K562 (cell line): ENCODE results near the gene RNF13. TPM values are rescaled to one million over a fixed set of nuclear protein-coding genes. Genes with fewer than 3 reads are reported as not detected.
A peak's percentile ranks its signal among the peaks of the same experiment; 100 is the strongest.

Experiments
- ATF1 ChIP-seq, 2 experiments: fragments of 450-650 bp in 1 of 2; IDR thresholded peaks; 2 replicates each; pipeline ENCODE4 v1.6.1; 2016; ENCODE audit warnings: missing compliant biosample characterization in 1 of 2, missing genetic modification characterization in 1 of 2
- C11orf30 ChIP-seq: fragments of 450-650 bp; IDR thresholded peaks from 2 replicates; pipeline ENCODE4 v1.6.1; 2016; ENCODE audit warnings: low read depth, mild to moderate bottlenecking
- ERF ChIP-seq: fragments of 450-650 bp; formaldehyde crosslinking; IDR thresholded peaks from 2 replicates; pipeline ENCODE4 v1.4.0; 2020; ENCODE audit warnings: mild to moderate bottlenecking, mixed read lengths
- HDAC8 ChIP-seq: fragments of 450-650 bp; IDR thresholded peaks from 2 replicates; pipeline ENCODE4 v1.6.1; 2016; ENCODE audit warnings: mild to moderate bottlenecking, missing genetic modification characterization, moderate library complexity, missing compliant biosample characterization
- HDGF ChIP-seq: fragments of 450-650 bp; IDR thresholded peaks from 2 replicates; pipeline ENCODE4 v1.6.1; 2016
- JUND ChIP-seq, 2 experiments: IDR thresholded peaks; 2 replicates in 1 of 2; 3 replicates in 1 of 2; pipeline ENCODE4 v1.6.1; 2011; ENCODE audit warnings: borderline replicate concordance in 2 of 2, low read depth in 2 of 2, low read length in 2 of 2, improper control_type of control experiment in 1 of 2, missing biosample characterization in 1 of 2, missing genetic modification characterization in 1 of 2, missing genetic modification reagents in 1 of 2
- POLR2AphosphoS2 ChIP-seq: IDR thresholded peaks from 2 replicates; pipeline ENCODE4 v1.6.1; 2012; ENCODE audit warnings: low read length, improper control_type of control experiment
- SMARCE1 ChIP-seq: fragments of 450-650 bp; IDR thresholded peaks from 2 replicates; pipeline ENCODE4 v1.7.1; 2016; ENCODE audit warnings: mild to moderate bottlenecking
- SMC3 ChIP-seq: conservative IDR thresholded peaks from 2 replicates; pipeline ENCODE4 v1.6.1; 2011; ENCODE audit warnings: low read depth, low read length, improper control_type of control experiment; ENCODE audit not compliant: insufficient read depth
- SOX6 ChIP-seq: fragments of 450-650 bp; IDR thresholded peaks from 2 replicates; pipeline ENCODE4 v1.6.1; 2014; ENCODE audit warnings: mild to moderate bottlenecking
- SREBF1 ChIP-seq: fragments of 150-350 bp; IDR thresholded peaks from 2 replicates; pipeline ENCODE4 v1.6.1; 2014; ENCODE audit warnings: antibody characterized with exemption, low read depth, low read length, borderline replicate concordance
- ZNF146 ChIP-seq: IDR thresholded peaks from one replicate; pipeline ENCODE4 v1.6.1; 2018; ENCODE audit warnings: missing compliant biosample characterization; ENCODE audit not compliant: unreplicated experiment
- ZNF212 ChIP-seq: fragments of 450-650 bp; formaldehyde crosslinking; IDR thresholded peaks from 2 replicates; pipeline ENCODE4 v1.4.0; 2020; ENCODE audit warnings: mild to moderate bottlenecking
- ZNF239 ChIP-seq: fragments of 250-450 bp; sonication (Bioruptor Pico); IDR thresholded peaks from 2 replicates; pipeline ENCODE4 v1.4.0; 2020; ENCODE audit warnings: mild to moderate bottlenecking
- ZNF274 ChIP-seq: IDR thresholded peaks from 2 replicates; pipeline ENCODE4 v1.6.1; 2011; ENCODE audit warnings: low read depth, mild to moderate bottlenecking, low read length, moderate library complexity, borderline replicate concordance
- polyA plus RNA-seq, 8 experiments: library from polyadenylated mRNA; depleted of rRNA in 4 of 8; stranded (reverse) in 5 of 8; unstranded in 3 of 8; fragments of >200 nt; fragmentation: Nextera tagmentation in 2 of 8; fragmentation: Illumina TruSeq in 1 of 8; extraction: Ambion mirVana in 2 of 8; extraction: Trizol in 1 of 8; gene quantifications; 2 replicates each; pipeline versions ENCODE4 v1.2.1 to v1.2.3, GENCODE V29; 2011 to 2014; ENCODE audit warnings: inconsistent platforms in 1 of 8, missing spikeins in 1 of 8
- total RNA-seq, 7 experiments: library from RNA; depleted of rRNA in 6 of 7; stranded (reverse); fragments of >200 nt in 6 of 7; fragmentation: Illumina TruSeq in 2 of 7; extraction: Trizol in 2 of 7; gene quantifications; 2 replicates each; pipeline versions ENCODE4 v1.2.1 to v1.2.3, GENCODE V29; 2011 to 2021; ENCODE audit warnings: low replicate concordance in 1 of 7
- TF ChIP-seq, protein P1 (sequence below): sonication (generic); formaldehyde crosslinking; IDR thresholded peaks from 2 replicates; pipeline ENCODE4 v1.8.0; 2022; ENCODE audit warnings: mild to moderate bottlenecking, missing genetic modification reagents
- TF ChIP-seq, protein P2 (sequence below): sonication (generic); formaldehyde crosslinking; IDR thresholded peaks from 2 replicates; pipeline ENCODE4 v1.8.1; 2023; ENCODE audit warnings: mild to moderate bottlenecking, missing genetic modification reagents
- TF ChIP-seq, protein P3 (sequence below): sonication (generic); formaldehyde crosslinking; IDR thresholded peaks from 2 replicates; pipeline ENCODE4 v1.8.1; 2023; ENCODE audit warnings: mild to moderate bottlenecking, missing genetic modification reagents

RNF13 gene
- total and polyA plus RNA-seq, 9 of the 15 experiments (the other 6 are each of a cell fraction or from before 2014, with no cell fraction given), result 12.7 to 35.8 (median 18.9) TPM

GRCh38 chr3:150005243-150006112 is 192.5 kb downstream of the RNF13 start (continued):
- TF ChIP-seq SOX6, result peak; percentile 51; the same call in 1 of the 2 replicates
- TF ChIP-seq, protein P1, sequence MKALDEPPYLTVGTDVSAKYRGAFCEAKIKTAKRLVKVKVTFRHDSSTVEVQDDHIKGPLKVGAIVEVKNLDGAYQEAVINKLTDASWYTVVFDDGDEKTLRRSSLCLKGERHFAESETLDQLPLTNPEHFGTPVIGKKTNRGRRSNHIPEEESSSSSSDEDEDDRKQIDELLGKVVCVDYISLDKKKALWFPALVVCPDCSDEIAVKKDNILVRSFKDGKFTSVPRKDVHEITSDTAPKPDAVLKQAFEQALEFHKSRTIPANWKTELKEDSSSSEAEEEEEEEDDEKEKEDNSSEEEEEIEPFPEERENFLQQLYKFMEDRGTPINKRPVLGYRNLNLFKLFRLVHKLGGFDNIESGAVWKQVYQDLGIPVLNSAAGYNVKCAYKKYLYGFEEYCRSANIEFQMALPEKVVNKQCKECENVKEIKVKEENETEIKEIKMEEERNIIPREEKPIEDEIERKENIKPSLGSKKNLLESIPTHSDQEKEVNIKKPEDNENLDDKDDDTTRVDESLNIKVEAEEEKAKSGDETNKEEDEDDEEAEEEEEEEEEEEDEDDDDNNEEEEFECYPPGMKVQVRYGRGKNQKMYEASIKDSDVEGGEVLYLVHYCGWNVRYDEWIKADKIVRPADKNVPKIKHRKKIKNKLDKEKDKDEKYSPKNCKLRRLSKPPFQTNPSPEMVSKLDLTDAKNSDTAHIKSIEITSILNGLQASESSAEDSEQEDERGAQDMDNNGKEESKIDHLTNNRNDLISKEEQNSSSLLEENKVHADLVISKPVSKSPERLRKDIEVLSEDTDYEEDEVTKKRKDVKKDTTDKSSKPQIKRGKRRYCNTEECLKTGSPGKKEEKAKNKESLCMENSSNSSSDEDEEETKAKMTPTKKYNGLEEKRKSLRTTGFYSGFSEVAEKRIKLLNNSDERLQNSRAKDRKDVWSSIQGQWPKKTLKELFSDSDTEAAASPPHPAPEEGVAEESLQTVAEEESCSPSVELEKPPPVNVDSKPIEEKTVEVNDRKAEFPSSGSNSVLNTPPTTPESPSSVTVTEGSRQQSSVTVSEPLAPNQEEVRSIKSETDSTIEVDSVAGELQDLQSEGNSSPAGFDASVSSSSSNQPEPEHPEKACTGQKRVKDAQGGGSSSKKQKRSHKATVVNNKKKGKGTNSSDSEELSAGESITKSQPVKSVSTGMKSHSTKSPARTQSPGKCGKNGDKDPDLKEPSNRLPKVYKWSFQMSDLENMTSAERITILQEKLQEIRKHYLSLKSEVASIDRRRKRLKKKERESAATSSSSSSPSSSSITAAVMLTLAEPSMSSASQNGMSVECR, result no peak
- TF ChIP-seq ZNF239 (CRISPR knock-in tag), result no peak
- TF ChIP-seq SMC3, result no peak
- no peak for TF ChIP-seq HDGF
- TF ChIP-seq, protein P2, sequence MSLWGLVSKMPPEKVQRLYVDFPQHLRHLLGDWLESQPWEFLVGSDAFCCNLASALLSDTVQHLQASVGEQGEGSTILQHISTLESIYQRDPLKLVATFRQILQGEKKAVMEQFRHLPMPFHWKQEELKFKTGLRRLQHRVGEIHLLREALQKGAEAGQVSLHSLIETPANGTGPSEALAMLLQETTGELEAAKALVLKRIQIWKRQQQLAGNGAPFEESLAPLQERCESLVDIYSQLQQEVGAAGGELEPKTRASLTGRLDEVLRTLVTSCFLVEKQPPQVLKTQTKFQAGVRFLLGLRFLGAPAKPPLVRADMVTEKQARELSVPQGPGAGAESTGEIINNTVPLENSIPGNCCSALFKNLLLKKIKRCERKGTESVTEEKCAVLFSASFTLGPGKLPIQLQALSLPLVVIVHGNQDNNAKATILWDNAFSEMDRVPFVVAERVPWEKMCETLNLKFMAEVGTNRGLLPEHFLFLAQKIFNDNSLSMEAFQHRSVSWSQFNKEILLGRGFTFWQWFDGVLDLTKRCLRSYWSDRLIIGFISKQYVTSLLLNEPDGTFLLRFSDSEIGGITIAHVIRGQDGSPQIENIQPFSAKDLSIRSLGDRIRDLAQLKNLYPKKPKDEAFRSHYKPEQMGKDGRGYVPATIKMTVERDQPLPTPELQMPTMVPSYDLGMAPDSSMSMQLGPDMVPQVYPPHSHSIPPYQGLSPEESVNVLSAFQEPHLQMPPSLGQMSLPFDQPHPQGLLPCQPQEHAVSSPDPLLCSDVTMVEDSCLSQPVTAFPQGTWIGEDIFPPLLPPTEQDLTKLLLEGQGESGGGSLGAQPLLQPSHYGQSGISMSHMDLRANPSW, result no peak
- TF ChIP-seq ZNF146 (CRISPR knock-in tag), result no peak
- TF ChIP-seq ATF1 (CRISPR knock-in tag; IDR thresholded peaks at IDR 0.05), result no peak
- no peak for TF ChIP-seq ATF1 (tag; IDR thresholded peaks at IDR 0.05)
- no peak for TF ChIP-seq POLR2AphosphoS2
- no peak for TF ChIP-seq ZNF274
- peak; percentile 48; the same call in 1 of the 2 replicates for TF ChIP-seq C11orf30
- no peak for TF ChIP-seq SREBF1
- TF ChIP-seq SMARCE1, result peak; percentile 52; the same call in 1 of the 2 replicates
- TF ChIP-seq, protein P3, sequence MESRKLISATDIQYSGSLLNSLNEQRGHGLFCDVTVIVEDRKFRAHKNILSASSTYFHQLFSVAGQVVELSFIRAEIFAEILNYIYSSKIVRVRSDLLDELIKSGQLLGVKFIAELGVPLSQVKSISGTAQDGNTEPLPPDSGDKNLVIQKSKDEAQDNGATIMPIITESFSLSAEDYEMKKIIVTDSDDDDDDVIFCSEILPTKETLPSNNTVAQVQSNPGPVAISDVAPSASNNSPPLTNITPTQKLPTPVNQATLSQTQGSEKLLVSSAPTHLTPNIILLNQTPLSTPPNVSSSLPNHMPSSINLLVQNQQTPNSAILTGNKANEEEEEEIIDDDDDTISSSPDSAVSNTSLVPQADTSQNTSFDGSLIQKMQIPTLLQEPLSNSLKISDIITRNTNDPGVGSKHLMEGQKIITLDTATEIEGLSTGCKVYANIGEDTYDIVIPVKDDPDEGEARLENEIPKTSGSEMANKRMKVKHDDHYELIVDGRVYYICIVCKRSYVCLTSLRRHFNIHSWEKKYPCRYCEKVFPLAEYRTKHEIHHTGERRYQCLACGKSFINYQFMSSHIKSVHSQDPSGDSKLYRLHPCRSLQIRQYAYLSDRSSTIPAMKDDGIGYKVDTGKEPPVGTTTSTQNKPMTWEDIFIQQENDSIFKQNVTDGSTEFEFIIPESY (CRISPR knock-in tag), result no peak
- no peak for TF ChIP-seq ERF (CRISPR knock-in tag)
- peak; percentile 63 for TF ChIP-seq JUND (IDR thresholded peaks at IDR 0.05; ENCODE audit: borderline replicate concordance, low read depth, low read length)
- peak; percentile 55; the same call in 1 of the 3 replicates for TF ChIP-seq JUND (tag; IDR thresholded peaks at IDR 0.05; ENCODE audit: borderline replicate concordance, low read depth, low read length)
- TF ChIP-seq HDAC8, result no peak
- no peak for TF ChIP-seq ZNF212 (CRISPR knock-in tag)
